IMR-90 (cell line): ENCODE results near the gene CPNE4. TPM values are rescaled to one million over a fixed set of nuclear protein-coding genes. Genes with fewer than 3 reads are reported as not detected.

ENCODE experiments used
- ATAC-seq: fragments of 200-7000 bp; cut with Tn5 transposase; 2 replicates; pipeline ENCODE4 v1.9.1; 2020; ENCODE audit warnings: low read depth, mild to moderate bottlenecking, moderate library complexity
- BruUV-seq: library from RNA; stranded (reverse); fragments of 400-500 nt; replicated peaks from 2 replicates; lab custom pipeline; 2021; lab: Mats Ljungman, UMichigan
- CTCF ChIA-PET: fragments of 300-600 bp; formaldehyde crosslinking; extraction: SDS; loops from one replicate; lab custom pipeline; 2021; ENCODE audit warnings: antibody characterized with exemption; lab: Yijun Ruan, JAX
- POLR2A ChIA-PET: fragments of 300-600 bp; sonication (Branson Sonifier 250); formaldehyde crosslinking; loops from one replicate; lab custom pipeline; 2022; ENCODE audit warnings: antibody characterized with exemption; ENCODE audit not compliant: unreplicated experiment; lab: Charles Lee
- DNase-seq: peaks from one replicate; pipeline ENCODE4 v3.0.0; 2013
- H2AFZ ChIP-seq: replicated peaks from 2 replicates; pipeline ENCODE3; 2013; ENCODE audit warnings: low read length, mild to moderate bottlenecking; ENCODE audit not compliant: poor library complexity
- H2AK5ac ChIP-seq: 2 replicates; pipeline ENCODE4 v1.6.1; 2013; ENCODE audit warnings: low read depth, low read length, inconsistent platforms
- H2AK9ac ChIP-seq: replicated peaks from 2 replicates; pipeline ENCODE3; 2013; ENCODE audit warnings: mild to moderate bottlenecking, low read depth, low read length, moderate library complexity; ENCODE audit not compliant: poor library complexity
- H2BK120ac ChIP-seq: 2 replicates; pipeline ENCODE4 v1.6.1; 2013; ENCODE audit warnings: low read depth, low read length, inconsistent platforms
- H2BK15ac ChIP-seq: 3 replicates; pipeline ENCODE4 v1.6.1; 2013; ENCODE audit warnings: low read depth, low read length, inconsistent platforms
- H2BK20ac ChIP-seq: 2 replicates; pipeline ENCODE4 v1.6.1; 2013; ENCODE audit warnings: low read depth, mild to moderate bottlenecking, inconsistent platforms, low read length, moderate library complexity
- H2BK5ac ChIP-seq: 2 replicates; pipeline ENCODE4 v1.6.1; 2013; ENCODE audit warnings: mild to moderate bottlenecking, low read depth, low read length, inconsistent platforms; ENCODE audit not compliant: poor library complexity, severe bottlenecking
- H3K14ac ChIP-seq: replicated peaks from 2 replicates; pipeline ENCODE4 v1.6.1; 2013; ENCODE audit warnings: low read depth, low read length, inconsistent platforms
- H3K18ac ChIP-seq: 2 replicates; pipeline ENCODE4 v1.6.1; 2013; ENCODE audit warnings: low read depth, low read length, control low read depth
- H3K23ac ChIP-seq: 2 replicates; pipeline ENCODE4 v1.6.1; 2013; ENCODE audit warnings: low read depth, low read length, inconsistent platforms
- H3K27ac ChIP-seq: 2 replicates; pipeline ENCODE4 v1.5.1; 2013; ENCODE audit warnings: mild to moderate bottlenecking, control low read depth, low read length; ENCODE audit not compliant: insufficient read depth
- H3K27me3 ChIP-seq: 2 replicates; pipeline ENCODE4 v1.6.1; 2013; ENCODE audit warnings: low read length; ENCODE audit not compliant: control insufficient read depth, insufficient read depth
- H3K36me3 ChIP-seq: 2 replicates; pipeline ENCODE4 v1.6.1; 2013; ENCODE audit warnings: low read length, mixed read lengths; ENCODE audit not compliant: control insufficient read depth, insufficient read depth
- H3K4ac ChIP-seq: 2 replicates; pipeline ENCODE4 v1.6.1; 2013; ENCODE audit warnings: low read depth, low read length, inconsistent platforms
- H3K4me1 ChIP-seq: 2 replicates; pipeline ENCODE4 v1.6.1; 2013; ENCODE audit warnings: low read length, mixed read lengths; ENCODE audit not compliant: control insufficient read depth, insufficient read depth
- H3K4me2 ChIP-seq: 2 replicates; pipeline ENCODE4 v1.6.1; 2013; ENCODE audit warnings: low read depth, mild to moderate bottlenecking, control low read depth, low read length, moderate library complexity
- H3K4me3 ChIP-seq: 2 replicates; pipeline ENCODE4 v1.5.1; 2013; ENCODE audit warnings: low read depth, mild to moderate bottlenecking, control low read depth, low read length, moderate library complexity; ENCODE audit not compliant: insufficient read depth
- H3K56ac ChIP-seq: 2 replicates; pipeline ENCODE4 v1.6.1; 2013; ENCODE audit warnings: low read length, inconsistent platforms; ENCODE audit not compliant: insufficient read depth; ENCODE audit errors: extremely low read depth
- H3K79me1 ChIP-seq, 2 experiments: 2 replicates each; pipeline ENCODE4 v1.6.1; 2013; ENCODE audit warnings: low read length in 2 of 2, inconsistent platforms in 1 of 2, low read depth in 1 of 2
- H3K9ac ChIP-seq: 2 replicates; pipeline ENCODE4 v1.6.1; 2013; ENCODE audit warnings: low read depth, low read length, control low read depth
- H3K9me1 ChIP-seq: 2 replicates; pipeline ENCODE4 v1.6.1; 2013; ENCODE audit warnings: low read length, inconsistent platforms; ENCODE audit not compliant: insufficient read depth
- H3K9me3 ChIP-seq: 2 replicates; pipeline ENCODE4 v1.6.1; 2013; ENCODE audit warnings: low read length; ENCODE audit not compliant: control insufficient read depth, insufficient read depth
- H4K20me1 ChIP-seq: 2 replicates; pipeline ENCODE4 v1.6.1; 2013; ENCODE audit warnings: low read length, inconsistent platforms; ENCODE audit not compliant: insufficient read depth
- H4K5ac ChIP-seq: 2 replicates; pipeline ENCODE4 v1.6.1; 2013; ENCODE audit warnings: mild to moderate bottlenecking, low read depth, low read length, control low read depth
- H4K8ac ChIP-seq, 2 experiments: 2 replicates each; pipeline ENCODE4 v1.6.1; 2013; ENCODE audit warnings: low read depth in 2 of 2, low read length in 2 of 2, control low read depth in 1 of 2, inconsistent platforms in 1 of 2
- H4K91ac ChIP-seq: 2 replicates; pipeline ENCODE4 v1.6.1; 2013; ENCODE audit warnings: low read depth, low read length, inconsistent platforms; ENCODE audit not compliant: insufficient read depth
- BHLHE40 ChIP-seq: fragments of 150-350 bp; IDR thresholded peaks from 2 replicates; pipeline ENCODE4 v1.6.1; 2016; ENCODE audit warnings: mild to moderate bottlenecking, low read depth, low read length
- CHD1 ChIP-seq: IDR thresholded peaks from 2 replicates; pipeline ENCODE4 v1.6.1; 2012; ENCODE audit warnings: low read depth, low read length, improper control_type of control experiment
- NFE2L2 ChIP-seq: fragments of 150-350 bp; IDR thresholded peaks from 2 replicates; pipeline ENCODE4 v1.6.1; 2016; ENCODE audit warnings: low read depth, mild to moderate bottlenecking, low read length
- WGBS, 2 experiments: methylation state at CpG; one replicate each; pipeline versions ENCODE4 v1.1.5 to v1.1.7; 2013; ENCODE audit warnings: missing lambda C conversion rate in 2 of 2; ENCODE audit not compliant: insufficient read length in 1 of 2; ENCODE audit errors: extremely low coverage in 2 of 2; 5-methylcytosine and 5-hydroxymethylcytosine counted together
- dilution Hi-C: fragments of 300-500 bp; cut with HindIII; formaldehyde crosslinking; loops from one replicate; pipeline ENCODE4 v1.14.3; 2018; ENCODE audit warnings: low sequenced_read_pairs; ENCODE audit not compliant: unreplicated experiment
- in situ Hi-C: fragments of 300-500 bp; cut with MboI; formaldehyde crosslinking; loops from 3 replicates; pipeline ENCODE4 v1.14.3; 2019; ENCODE audit warnings: low sequenced_read_pairs, inconsistent platforms, mixed read lengths
- intact Hi-C: fragments of 100-400 bp; cut with micrococcal nuclease; formaldehyde crosslinking; loops from 2 replicates; pipeline ENCODE4 v1.10.0; 2022
- polyA plus RNA-seq, 3 experiments: library from polyadenylated mRNA; depleted of rRNA; stranded (reverse); fragments of >200 nt; gene quantifications; 2 replicates each; pipeline ENCODE4 v1.2.3, GENCODE V29; 2012; ENCODE audit warnings: low replicate concordance in 1 of 3
- total RNA-seq: library from RNA; depleted of rRNA; stranded (reverse); fragments of >200 nt; gene quantifications from 2 replicates; pipeline ENCODE4 v1.2.3, GENCODE V29; 2012
- TF ChIP-seq, protein P1 (sequence below): fragments of 150-350 bp; IDR thresholded peaks from 2 replicates; pipeline ENCODE4 v1.6.1; 2016; ENCODE audit warnings: low read depth, mild to moderate bottlenecking, low read length, moderate library complexity, borderline replicate concordance

CPNE4 gene
- total and polyA plus RNA-seq, 2 of the 4 experiments (the other 2 are of a cell fraction), result not detected

DNA sequence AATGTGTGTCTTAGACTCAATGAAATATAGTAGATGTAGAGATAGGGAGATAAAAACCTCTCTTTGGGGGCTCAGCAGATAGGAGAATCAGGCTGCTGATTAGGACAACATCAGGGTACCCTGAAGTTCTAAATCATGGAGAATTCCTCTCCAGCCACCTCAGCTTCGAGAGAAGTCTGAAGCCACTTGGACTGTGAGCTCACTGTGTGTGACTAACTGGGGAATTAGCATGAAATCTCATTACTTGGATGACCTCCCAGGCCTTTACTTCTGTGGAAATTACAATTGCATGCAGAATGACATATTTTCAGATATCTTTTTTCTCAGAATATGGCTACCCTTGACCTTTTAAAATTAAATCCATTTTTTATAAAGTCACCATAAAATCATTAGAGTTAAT, 404.0 kb downstream of the CPNE4 start:
- H4K5ac ChIP-seq, result no peak overlapping the region
- dilution Hi-C loops, result no loop called here
- H2AFZ ChIP-seq, result no peak overlapping the region
- no peaks in the 10 kb centered on the region for H4K20me1 ChIP-seq
- H3K4me2 ChIP-seq, result no peak overlapping the region
- no peaks in the 10 kb centered on the region for H3K9me3 ChIP-seq
- no peak overlapping the region for H3K18ac ChIP-seq
- H3K9ac ChIP-seq, result no peak overlapping the region
- no peak overlapping the region for H4K91ac ChIP-seq
- no peak overlapping the region for H3K4ac ChIP-seq
- WGBS, 2 experiments, result no CpG with 5 or more reads among the region's 1 CpG
- no peaks in the 10 kb centered on the region for H3K79me1 ChIP-seq
- no peak overlapping the region for H3K14ac ChIP-seq
- in situ Hi-C loops, result no loop called here
- no TSS peak for BruUV-seq
- DNase-seq (no peak), ATAC-seq (no peak)
- no peak overlapping the region for H2BK5ac ChIP-seq
- H2AK5ac ChIP-seq, result no peak overlapping the region
- ChIA-PET CTCF (interaction anchor here (0.6 kb wide), 1 partner anchor 75 kb away, joined by 3 read pairs; no protein-coding TSS in a partner anchor), POLR2A (no interaction called here)
- intact Hi-C loops, result no loop called here
- no peak overlapping the region for H3K4me3 ChIP-seq
- no peak overlapping the region for H4K8ac ChIP-seq
- no peaks in the 10 kb centered on the region for H3K27me3 ChIP-seq
- TF ChIP-seq CHD1 (no peak), NFE2L2 (no peak), BHLHE40 (no peak)
- TF ChIP-seq, protein P1, sequence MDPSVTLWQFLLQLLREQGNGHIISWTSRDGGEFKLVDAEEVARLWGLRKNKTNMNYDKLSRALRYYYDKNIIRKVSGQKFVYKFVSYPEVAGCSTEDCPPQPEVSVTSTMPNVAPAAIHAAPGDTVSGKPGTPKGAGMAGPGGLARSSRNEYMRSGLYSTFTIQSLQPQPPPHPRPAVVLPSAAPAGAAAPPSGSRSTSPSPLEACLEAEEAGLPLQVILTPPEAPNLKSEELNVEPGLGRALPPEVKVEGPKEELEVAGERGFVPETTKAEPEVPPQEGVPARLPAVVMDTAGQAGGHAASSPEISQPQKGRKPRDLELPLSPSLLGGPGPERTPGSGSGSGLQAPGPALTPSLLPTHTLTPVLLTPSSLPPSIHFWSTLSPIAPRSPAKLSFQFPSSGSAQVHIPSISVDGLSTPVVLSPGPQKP, result no peak
- H3K56ac ChIP-seq, result no peak overlapping the region
- no peaks in the 10 kb centered on the region for H3K36me3 ChIP-seq
- H2BK20ac ChIP-seq, result no peak overlapping the region
- no peak overlapping the region for H3K23ac ChIP-seq
- no peak overlapping the region for H2BK15ac ChIP-seq
- H2AK9ac ChIP-seq, result no peak overlapping the region
- no peaks in the 10 kb centered on the region for H3K9me1 ChIP-seq
- H2BK120ac ChIP-seq, result no peak overlapping the region
- no peak overlapping the region for H3K27ac ChIP-seq
- H3K4me1 ChIP-seq, result no peaks in the 10 kb centered on the region
